Stomach (tissue), 9 donors: ENCODE data around the gene ZNF462. TPM values are rescaled to one million over a fixed set of nuclear protein-coding genes. Genes with fewer than 3 reads are reported as not detected.

Experiments used
- DNase-seq, 2 donors: peaks; one replicate each; pipeline versions ENCODE4 v3.0.0 to v3.0.0-alpha.2; 2013 to 2019
- H3K27ac ChIP-seq, 5 donors: fragments of 200-600 bp in 4 of 5; sonication (generic) in 4 of 5; one replicate each; pipeline ENCODE4 v1.5.1; 2013 to 2019; ENCODE audit warnings: mild to moderate bottlenecking in 1 of 5, moderate library complexity in 1 of 5
- H3K27me3 ChIP-seq, 3 donors: fragments of 200-600 bp; sonication (generic); one replicate each; pipeline ENCODE4 v1.5.1; 2017 to 2019; ENCODE audit warnings: mixed run types in 1 of 3
- H3K36me3 ChIP-seq, 4 donors: fragments of 200-600 bp; sonication (generic); 1 replicate in 3 of 4; 2 replicates in 1 of 4; pipeline ENCODE4 v1.5.1; 2016 to 2019
- H3K4me1 ChIP-seq, 4 donors: fragments of 200-600 bp; sonication (generic); one replicate each; pipeline ENCODE4 v1.5.1; 2016 to 2019
- H3K4me3 ChIP-seq, 4 donors: fragments of 200-600 bp; sonication (generic) in 3 of 4; one replicate each; pipeline ENCODE4 v1.5.1; 2016 to 2019; ENCODE audit warnings: mild to moderate bottlenecking in 1 of 4
- H3K9me3 ChIP-seq, 4 donors: fragments of 200-600 bp; sonication (generic); one replicate each; pipeline ENCODE4 v1.5.1; 2016 to 2019
- EP300 ChIP-seq: sonication (generic); formaldehyde crosslinking; IDR thresholded peaks from one replicate; pipeline ENCODE4 v1.6.1; 2017; ENCODE audit warnings: antibody characterized with exemption
- POLR2A ChIP-seq, 4 donors: fragments of 450-650 bp; IDR thresholded peaks; one replicate each; pipeline ENCODE4 v1.6.1; 2016; ENCODE audit warnings: antibody characterized with exemption in 4 of 4, control low read depth in 2 of 4, mild to moderate bottlenecking in 1 of 4, moderate library complexity in 1 of 4
- POLR2AphosphoS5 ChIP-seq, 3 donors: sonication (generic); formaldehyde crosslinking; IDR thresholded peaks; one replicate each; pipeline ENCODE4 v1.6.1; 2016; ENCODE audit warnings: antibody characterized with exemption in 3 of 3
- WGBS, 5 donors: extraction: QIAGEN DNeasy Blood & Tissue Kit in 3 of 5; methylation state at CpG; one replicate each; pipeline versions ENCODE4 v1.1.5 to v1.1.7; 2013 to 2018; 5-methylcytosine and 5-hydroxymethylcytosine counted together
- intact Hi-C: fragments of 100-400 bp; cut with DNase I; formaldehyde crosslinking; loops from one replicate; pipeline ENCODE4 v1.15.1; 2023; ENCODE audit warnings: low total_unique reads
- polyA plus RNA-seq, 3 donors: library from polyadenylated mRNA; stranded (reverse); fragments of 200-250 nt; gene quantifications; one replicate each; pipeline ENCODE4 v1.2.3, GENCODE V29; 2013
- total RNA-seq, 5 donors: library from RNA; depleted of rRNA; stranded (reverse); fragments of >200 nt; gene quantifications; one replicate each; pipeline versions ENCODE4 v1.1.0 to v1.2.3, GENCODE V29; 2014 to 2016
- TF ChIP-seq, protein P1 (sequence below), 7 experiments: fragments of 450-650 bp in 4 of 7; fragments of 200-600 bp in 3 of 7; sonication (generic) in 3 of 7; IDR thresholded peaks; one replicate each; pipeline ENCODE4 v1.5.1; 2016 to 2019; ENCODE audit warnings: antibody characterized with exemption in 7 of 7, control low read depth in 2 of 7, mild to moderate bottlenecking in 1 of 7
- donor health status: healthy with polysubstance abuse.
- donor health status: Bipolar disorder and iron deficiency.
- donor health status: healthy.

The ZNF462 gene
- total and polyA plus RNA-seq, 8 donors = 0.50 to 60.1 (median 10.1) TPM

DNA sequence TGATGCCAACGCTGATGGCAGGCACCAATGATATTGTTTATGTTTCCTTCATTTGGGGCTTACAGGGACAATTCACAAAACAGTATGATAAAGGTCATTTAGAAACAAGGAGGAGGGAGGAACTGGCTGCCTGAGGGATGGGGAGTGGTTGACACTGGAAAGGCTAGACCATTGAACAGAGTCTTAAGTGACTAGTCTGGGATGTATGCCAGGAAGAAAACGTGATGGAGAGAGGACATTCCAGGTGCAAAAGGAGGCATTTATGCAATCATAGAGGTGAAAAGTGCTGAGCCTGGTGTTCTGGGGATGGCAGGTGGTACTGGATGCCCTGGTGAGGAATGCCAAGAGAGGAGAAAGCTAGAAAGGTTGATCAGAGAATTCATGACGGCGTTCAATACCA, 153.4 kb downstream of the ZNF462 start:
- Histone ChIP-seq H3K36me3 (peaks cover 0 to 8% (median 3%) of the 10 kb centered on the region in 4 donors), H3K27ac (no peak overlapping the region), H3K4me3 (no peak overlapping the region), H3K27me3 (no peaks in the 10 kb centered on the region), H3K4me1 (peaks cover 0 to 12% (median 4%) of the 10 kb centered on the region in 4 donors), H3K9me3 (peaks cover 0 to 14% (median 4%) of the 10 kb centered on the region in 4 donors)
- intact Hi-C loops = no loop called here
- 75 to 83% (median 79%) methylated on average over 4 of the region's 4 CpGs for WGBS, 5 donors
- TF ChIP-seq, protein P1, sequence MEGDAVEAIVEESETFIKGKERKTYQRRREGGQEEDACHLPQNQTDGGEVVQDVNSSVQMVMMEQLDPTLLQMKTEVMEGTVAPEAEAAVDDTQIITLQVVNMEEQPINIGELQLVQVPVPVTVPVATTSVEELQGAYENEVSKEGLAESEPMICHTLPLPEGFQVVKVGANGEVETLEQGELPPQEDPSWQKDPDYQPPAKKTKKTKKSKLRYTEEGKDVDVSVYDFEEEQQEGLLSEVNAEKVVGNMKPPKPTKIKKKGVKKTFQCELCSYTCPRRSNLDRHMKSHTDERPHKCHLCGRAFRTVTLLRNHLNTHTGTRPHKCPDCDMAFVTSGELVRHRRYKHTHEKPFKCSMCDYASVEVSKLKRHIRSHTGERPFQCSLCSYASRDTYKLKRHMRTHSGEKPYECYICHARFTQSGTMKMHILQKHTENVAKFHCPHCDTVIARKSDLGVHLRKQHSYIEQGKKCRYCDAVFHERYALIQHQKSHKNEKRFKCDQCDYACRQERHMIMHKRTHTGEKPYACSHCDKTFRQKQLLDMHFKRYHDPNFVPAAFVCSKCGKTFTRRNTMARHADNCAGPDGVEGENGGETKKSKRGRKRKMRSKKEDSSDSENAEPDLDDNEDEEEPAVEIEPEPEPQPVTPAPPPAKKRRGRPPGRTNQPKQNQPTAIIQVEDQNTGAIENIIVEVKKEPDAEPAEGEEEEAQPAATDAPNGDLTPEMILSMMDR (IDR thresholded peaks at IDR 0.05) = no peak
- TF ChIP-seq POLR2A (IDR thresholded peaks at IDR 0.05) = no peak
- TF ChIP-seq POLR2AphosphoS5 (IDR thresholded peaks at IDR 0.05) = no peak
- TF ChIP-seq EP300 = no peak
- no peak for DNase-seq

DNA sequence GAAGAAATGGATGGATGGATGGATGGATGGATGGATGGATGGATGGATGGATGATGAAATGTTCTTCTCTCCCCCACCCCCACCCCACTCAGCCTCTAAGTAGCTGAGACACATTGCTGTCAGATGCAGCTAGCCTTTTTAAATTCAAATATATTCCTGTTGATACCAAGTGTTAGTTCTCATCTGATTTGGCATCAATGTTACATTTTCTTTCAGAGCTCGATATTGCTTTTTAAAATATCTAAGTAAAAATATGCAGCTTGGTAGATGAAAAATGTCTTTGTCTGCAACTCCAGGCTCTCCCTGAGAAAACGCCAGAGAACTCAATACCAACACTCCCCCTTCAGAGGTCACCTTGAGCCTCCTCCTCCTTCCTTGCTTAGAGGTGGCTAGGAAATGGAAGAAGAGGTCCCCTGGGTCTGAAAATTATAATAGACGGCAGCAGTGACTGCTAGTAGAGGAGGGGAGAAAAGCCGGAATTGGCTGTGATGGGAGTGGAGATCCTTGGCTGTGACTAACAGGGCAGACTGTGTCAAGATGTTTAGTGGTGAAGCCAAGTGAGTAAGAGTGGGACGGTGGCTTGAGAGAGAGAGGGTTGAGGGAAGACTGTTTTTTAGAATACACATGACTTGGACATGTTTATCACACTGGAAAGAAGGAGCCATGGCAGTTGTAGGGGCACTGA, 156.0 kb downstream of the ZNF462 start:
- DNase-seq = peak in 1 of 2 donors; percentile 46
- 56 to 73% (median 63%) methylated on average over 5 of the region's 5 CpGs for WGBS, 5 donors
- intact Hi-C loops = no loop called here
- no peak overlapping the region for H3K4me3 ChIP-seq
- no peak overlapping the region for H3K27ac ChIP-seq
- peaks cover 0 to 14% (median 3%) of the 10 kb centered on the region in 4 donors for H3K9me3 ChIP-seq
- TF ChIP-seq POLR2A (IDR thresholded peaks at IDR 0.05) (no peak), EP300 (no peak), POLR2AphosphoS5 (IDR thresholded peaks at IDR 0.05) (no peak)
- TF ChIP-seq, protein P1 (IDR thresholded peaks at IDR 0.05) = no peak
- H3K27me3 ChIP-seq = no peaks in the 10 kb centered on the region
- peaks cover 0 to 12% (median 4%) of the 10 kb centered on the region in 4 donors for H3K4me1 ChIP-seq
- no peaks in the 10 kb centered on the region for H3K36me3 ChIP-seq

DNA sequence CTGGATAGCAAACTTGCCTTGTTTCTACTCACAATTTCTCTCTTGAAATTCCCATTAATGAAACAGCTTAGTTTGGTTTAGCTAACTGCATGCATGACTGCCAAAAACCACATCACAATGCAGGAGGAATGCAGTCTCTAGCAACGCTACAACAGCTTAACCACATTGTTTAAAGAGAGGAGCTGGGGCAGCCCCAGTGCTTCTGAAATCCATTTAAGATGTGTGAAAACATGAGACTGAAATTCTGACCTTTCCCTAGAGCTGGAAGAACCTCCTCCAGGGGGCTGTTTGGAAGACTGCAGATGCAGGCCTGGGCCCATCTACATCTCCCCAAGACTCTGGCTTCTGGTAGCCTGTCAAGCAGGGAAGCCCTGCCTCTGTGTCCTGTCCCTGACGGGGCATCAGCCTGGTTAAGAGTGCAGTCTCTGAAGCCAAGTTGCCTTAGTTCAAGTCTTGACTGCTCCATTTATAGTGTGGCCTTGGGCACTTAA, 157.1 kb downstream of the ZNF462 start:
- no peaks in the 10 kb centered on the region for H3K36me3 ChIP-seq
- intact Hi-C loops = no loop called here
- peaks cover 0 to 14% (median 3%) of the 10 kb centered on the region in 4 donors for H3K9me3 ChIP-seq
- 42 to 59% (median 53%) methylated on average over 2 of the region's 2 CpGs for WGBS, 5 donors
- peak in 1 of 2 donors; percentile 89 for DNase-seq
- peaks cover 0 to 12% (median 4%) of the 10 kb centered on the region in 4 donors for H3K4me1 ChIP-seq
- no peak overlapping the region for H3K27ac ChIP-seq
- no peak for TF ChIP-seq POLR2AphosphoS5 (IDR thresholded peaks at IDR 0.05)
- H3K27me3 ChIP-seq = no peaks in the 10 kb centered on the region
- H3K4me3 ChIP-seq = no peak overlapping the region

DNA sequence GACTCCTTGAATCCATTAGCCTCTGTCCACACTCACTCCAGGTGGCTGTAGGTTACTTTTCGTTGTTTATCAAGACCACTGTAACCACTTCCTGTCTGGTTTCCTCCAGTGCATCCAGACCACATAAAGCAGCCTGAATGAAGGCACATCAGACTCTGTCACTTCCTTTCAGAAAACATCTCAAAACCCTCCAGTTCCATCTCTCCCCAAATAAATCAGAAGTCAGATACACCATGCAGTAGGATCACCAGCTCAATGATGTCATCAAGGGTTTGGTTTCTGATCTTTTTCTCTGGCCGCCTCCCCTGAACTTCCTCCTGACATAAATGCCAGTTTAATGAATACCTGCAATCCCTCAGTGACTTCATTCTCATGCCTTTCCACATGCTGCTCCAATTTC, 161.2 kb downstream of the ZNF462 start:
- Histone ChIP-seq H3K27ac (no peak overlapping the region), H3K4me3 (no peak overlapping the region), H3K4me1 (peaks cover 0 to 9% (median 4%) of the 10 kb centered on the region in 4 donors), H3K36me3 (no peaks in the 10 kb centered on the region), H3K27me3 (no peaks in the 10 kb centered on the region), H3K9me3 (no peaks in the 10 kb centered on the region)
- intact Hi-C loops = no loop called here
- peak in 1 of 2 donors; percentile 28 for DNase-seq
- TF ChIP-seq POLR2AphosphoS5 (IDR thresholded peaks at IDR 0.05) (no peak), POLR2A (IDR thresholded peaks at IDR 0.05) (no peak)
- 61 to 70% (median 66%) methylated on average over 2 of the region's 2 CpGs for WGBS, 5 donors

DNA sequence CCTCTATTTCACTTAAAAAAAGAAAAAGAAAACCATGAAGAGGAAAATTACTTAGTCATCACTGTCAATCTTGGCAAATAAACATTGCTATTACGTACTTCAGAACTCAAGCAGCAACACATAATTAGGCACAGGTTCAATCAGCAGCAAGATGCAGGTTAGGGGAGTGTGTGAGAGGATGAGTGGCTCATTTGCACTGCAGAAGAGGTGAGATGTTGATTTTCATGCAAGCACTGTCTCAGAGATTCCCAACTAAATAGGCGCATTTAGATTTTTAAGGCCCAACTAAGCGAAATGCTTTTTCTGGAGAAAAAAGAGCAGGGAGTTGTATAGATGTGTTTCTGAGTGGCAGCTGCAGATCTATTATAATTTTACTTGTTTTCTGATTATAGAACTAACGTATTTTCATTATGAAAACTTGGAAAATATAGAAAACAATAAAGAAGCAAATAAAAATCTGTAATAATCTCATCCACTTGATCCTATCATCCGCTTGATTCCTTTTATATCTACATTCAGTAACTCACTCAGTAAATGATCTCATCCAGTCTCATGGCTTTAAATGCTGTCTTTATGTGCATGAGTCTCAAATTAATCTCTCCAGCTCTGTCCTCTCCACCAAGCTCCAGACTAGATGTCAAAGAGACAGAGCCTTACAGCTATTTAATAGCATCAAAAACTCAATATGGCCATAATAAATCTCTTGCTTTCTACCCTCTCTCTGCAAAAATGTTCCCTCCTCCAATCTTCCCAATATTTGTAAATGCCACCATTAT, 162.5 kb downstream of the ZNF462 start:
- DNase-seq = no peak
- H3K4me1 ChIP-seq = no peaks in the 10 kb centered on the region
- TF ChIP-seq, protein P1 (IDR thresholded peaks at IDR 0.05) = no peak
- TF ChIP-seq EP300 = no peak
- no peak for TF ChIP-seq POLR2A (IDR thresholded peaks at IDR 0.05)
- no peak for TF ChIP-seq POLR2AphosphoS5 (IDR thresholded peaks at IDR 0.05)
- H3K4me3 ChIP-seq = no peak overlapping the region
- WGBS, 5 donors = 88 to 91% (median 89%) methylated on average over 5 of the region's 5 CpGs
- no peak overlapping the region for H3K27ac ChIP-seq
- intact Hi-C loops = no loop called here
- no peaks in the 10 kb centered on the region for H3K9me3 ChIP-seq
- H3K36me3 ChIP-seq = no peaks in the 10 kb centered on the region
- no peaks in the 10 kb centered on the region for H3K27me3 ChIP-seq
